K562 (cell line): ENCODE results near the gene CUL9. TPM values are rescaled to one million over a fixed set of nuclear protein-coding genes. Genes with fewer than 3 reads are reported as not detected.

Experiments used
- CBX2 ChIP-seq: fragments of 200-600 bp; sonication (generic); IDR thresholded peaks from one replicate; pipeline ENCODE4 v1.6.1; 2012; ENCODE audit warnings: mild to moderate bottlenecking, low read length, inconsistent platforms; ENCODE audit not compliant: insufficient read depth, poor library complexity, severe bottlenecking
- CXXC5 ChIP-seq: fragments of 250-450 bp; sonication (Bioruptor Pico); IDR thresholded peaks from 2 replicates; pipeline ENCODE4 v1.8.0; 2022; ENCODE audit warnings: inconsistent platforms, mild to moderate bottlenecking, moderate library complexity
- FUS ChIP-seq: fragments of 200-400 bp; formaldehyde crosslinking; optimal IDR thresholded peaks from 2 replicates; pipeline ENCODE3; 2017; ENCODE audit warnings: low read depth, low read length
- HNRNPK ChIP-seq: fragments of 200-400 bp; formaldehyde crosslinking; IDR thresholded peaks from one replicate; pipeline ENCODE4 v1.6.1; 2018; ENCODE audit warnings: mild to moderate bottlenecking, low read depth, low read length; ENCODE audit not compliant: poor library complexity, severe bottlenecking
- ILK ChIP-seq: fragments of 450-650 bp; IDR thresholded peaks from 2 replicates; pipeline ENCODE4 v1.6.1; 2016; ENCODE audit warnings: missing genetic modification characterization, low read depth, mild to moderate bottlenecking, missing compliant biosample characterization, moderate library complexity, borderline replicate concordance
- IRF9 ChIP-seq: fragments of 450-650 bp; IDR thresholded peaks from 2 replicates; pipeline ENCODE4 v1.6.1; 2016; ENCODE audit warnings: missing biosample characterization, missing genetic modification characterization
- JUND ChIP-seq, 2 experiments: IDR thresholded peaks; 2 replicates in 1 of 2; 3 replicates in 1 of 2; pipeline ENCODE4 v1.6.1; 2011; ENCODE audit warnings: borderline replicate concordance in 2 of 2, low read depth in 2 of 2, low read length in 2 of 2, improper control_type of control experiment in 1 of 2, missing biosample characterization in 1 of 2, missing genetic modification characterization in 1 of 2, missing genetic modification reagents in 1 of 2
- NR4A1 ChIP-seq, 2 experiments: fragments of 250-450 bp in 1 of 2; fragments of 450-650 bp in 1 of 2; sonication (Bioruptor Pico) in 1 of 2; IDR thresholded peaks; 2 replicates each; pipeline versions ENCODE4 v1.4.0 to v1.6.1; 2016 to 2020; ENCODE audit warnings: mild to moderate bottlenecking in 2 of 2, missing compliant biosample characterization in 1 of 2, missing genetic modification characterization in 1 of 2, moderate library complexity in 1 of 2
- RBM39 ChIP-seq: fragments of 200-400 bp; formaldehyde crosslinking; optimal IDR thresholded peaks from 2 replicates; pipeline ENCODE3; 2018; ENCODE audit warnings: low read depth, low read length
- STAT5B ChIP-seq: fragments of 250-450 bp; sonication (Bioruptor Pico); IDR thresholded peaks from 2 replicates; pipeline ENCODE4 v1.8.0; 2021; ENCODE audit warnings: mild to moderate bottlenecking, inconsistent platforms
- ZKSCAN3 ChIP-seq: fragments of 250-450 bp; sonication (Bioruptor Pico); IDR thresholded peaks from 2 replicates; pipeline ENCODE4 v1.4.0; 2020
- ZKSCAN8 ChIP-seq: fragments of 200-800 bp; sonication (Bioruptor generic); IDR thresholded peaks from 2 replicates; pipeline ENCODE4 v1.6.1; 2016; ENCODE audit warnings: missing genetic modification characterization, missing compliant biosample characterization
- ZNF140 ChIP-seq: fragments of 250-450 bp; sonication (Bioruptor Pico); IDR thresholded peaks from 2 replicates; pipeline ENCODE4 v1.8.0; 2021; ENCODE audit warnings: moderate library complexity, mild to moderate bottlenecking, inconsistent platforms
- ZNF274 ChIP-seq: IDR thresholded peaks from 2 replicates; pipeline ENCODE4 v1.6.1; 2011; ENCODE audit warnings: low read depth, mild to moderate bottlenecking, low read length, moderate library complexity, borderline replicate concordance
- ZNF407 ChIP-seq: fragments of 450-650 bp; IDR thresholded peaks from 2 replicates; pipeline ENCODE4 v1.6.1; 2016; ENCODE audit warnings: low read depth
- ZNF764 ChIP-seq: fragments of 250-450 bp; sonication (Bioruptor Pico); IDR thresholded peaks from 2 replicates; pipeline ENCODE4 v1.4.0; 2020; ENCODE audit warnings: low read depth, mild to moderate bottlenecking, moderate library complexity
- polyA plus RNA-seq, 8 experiments: library from polyadenylated mRNA; depleted of rRNA in 4 of 8; stranded (reverse) in 5 of 8; unstranded in 3 of 8; fragments of >200 nt; fragmentation: Nextera tagmentation in 2 of 8; fragmentation: Illumina TruSeq in 1 of 8; extraction: Ambion mirVana in 2 of 8; extraction: Trizol in 1 of 8; gene quantifications; 2 replicates each; pipeline versions ENCODE4 v1.2.1 to v1.2.3, GENCODE V29; 2011 to 2014; ENCODE audit warnings: inconsistent platforms in 1 of 8, missing spikeins in 1 of 8
- total RNA-seq, 7 experiments: library from RNA; depleted of rRNA in 6 of 7; stranded (reverse); fragments of >200 nt in 6 of 7; fragmentation: Illumina TruSeq in 2 of 7; extraction: Trizol in 2 of 7; gene quantifications; 2 replicates each; pipeline versions ENCODE4 v1.2.1 to v1.2.3, GENCODE V29; 2011 to 2021; ENCODE audit warnings: low replicate concordance in 1 of 7

Gene CUL9
- total and polyA plus RNA-seq, 9 of the 15 experiments (the other 6 are each of a cell fraction or from before 2014, with no cell fraction given), result 0.50 to 20.7 (median 6.6) TPM

GRCh38 chr6:43247114-43247999, 65.4 kb downstream of the CUL9 start (continued):
- TF ChIP-seq ZNF274 (no peak), ZKSCAN8 (CRISPR knock-in tag) (no peak), HNRNPK (no peak), ZNF140 (no peak), FUS (no peak), ZNF407 (no peak), IRF9 (peak; percentile 41; the same call in 1 of the 2 replicates), CBX2 (no peak), RBM39 (no peak), ZKSCAN3 (CRISPR knock-in tag) (no peak), CXXC5 (CRISPR knock-in tag) (peak; percentile 43), JUND (IDR thresholded peaks at IDR 0.05; ENCODE audit: borderline replicate concordance, low read depth, low read length) (0 out of 2 replicates have a peak, but pooled peaks have one; percentile 18), JUND (tag; IDR thresholded peaks at IDR 0.05; ENCODE audit: borderline replicate concordance, low read depth, low read length) (no peak), STAT5B (CRISPR knock-in tag) (no peak), NR4A1 (CRISPR knock-in tag; IDR thresholded peaks at IDR 0.05) (no peak), NR4A1 (tag; IDR thresholded peaks at IDR 0.05) (0 out of 2 replicates have a peak, but pooled peaks have one; percentile 55), ZNF764 (CRISPR knock-in tag) (no peak), ILK (no peak)
